ENCODE measurements around the gene SIAE. TPM values are rescaled to one million over a fixed set of nuclear protein-coding genes. Genes with fewer than 3 reads are reported as not detected.

Gene SIAE
- total RNA-seq, 1 donor from 2014 or later = 9.6 TPM

GRCh38 chr11:124622531-124623451, 50.7 kb downstream of the SIAE start, which contains the start of gene TBRG1:
Gene TBRG1, plus strand, starts transcription at chr11:124622864. Its CDS starts 220 bp downstream, at chr11:124623084.
- peak within 1 kb of the TSS; percentile 96 for H3K4me3 Mint-ChIP-seq (ENCODE audit: unreplicated experiment)
- H3K27ac Mint-ChIP-seq (ENCODE audit: unreplicated experiment) = peak within 1 kb of the TSS; percentile 99
- TF ChIP-seq CTCF (IDR thresholded peaks at IDR 0.05) = no peak
- peaks cover 18% of the 10 kb centered on the region for H3K27me3 Mint-ChIP-seq (ENCODE audit: low read depth)
- H3K36me3 Mint-ChIP-seq (ENCODE audit: low read depth) = peaks cover 8% of the 10 kb centered on the region
- peaks cover 24% of the 10 kb centered on the region for H3K4me1 Mint-ChIP-seq (ENCODE audit: low read depth)
- no peaks in the 10 kb centered on the region for H3K9me3 Mint-ChIP-seq (ENCODE audit: low read depth)
- peak; percentile 93 for DNase-seq (ENCODE audit: low spot score)

- Mint-ChIP-seq H3K27me3 (ENCODE audit: low read depth) (peaks cover 25% of the 10 kb centered on the region), H3K4me3 (ENCODE audit: unreplicated experiment) (no peak overlapping the region), H3K36me3 (ENCODE audit: low read depth) (no peaks in the 10 kb centered on the region), H3K4me1 (ENCODE audit: low read depth) (peaks cover 14% of the 10 kb centered on the region), H3K9me3 (ENCODE audit: low read depth) (no peaks in the 10 kb centered on the region), H3K27ac (ENCODE audit: unreplicated experiment) (no peak overlapping the region)
- no peak for TF ChIP-seq CTCF (IDR thresholded peaks at IDR 0.05)
- DNase-seq (ENCODE audit: low spot score) = no peak
Observed at GRCh38 chr11:124618863-124619262, 54.7 kb downstream of the SIAE start.

GRCh38 chr11:124612567-124613246, 60.8 kb downstream of the SIAE start:
- Mint-ChIP-seq H3K27ac (ENCODE audit: unreplicated experiment) (no peak overlapping the region), H3K9me3 (ENCODE audit: low read depth) (no peaks in the 10 kb centered on the region), H3K36me3 (ENCODE audit: low read depth) (no peaks in the 10 kb centered on the region), H3K4me1 (ENCODE audit: low read depth) (no peaks in the 10 kb centered on the region), H3K27me3 (ENCODE audit: low read depth) (peaks cover 18% of the 10 kb centered on the region), H3K4me3 (ENCODE audit: unreplicated experiment) (no peak overlapping the region)
- TF ChIP-seq CTCF (IDR thresholded peaks at IDR 0.05) = no peak
- no peak for DNase-seq (ENCODE audit: low spot score)

- peaks cover 15% of the 10 kb centered on the region for H3K27me3 Mint-ChIP-seq (ENCODE audit: low read depth)
- no peak for DNase-seq (ENCODE audit: low spot score)
- H3K9me3 Mint-ChIP-seq (ENCODE audit: low read depth) = no peaks in the 10 kb centered on the region
- H3K4me1 Mint-ChIP-seq (ENCODE audit: low read depth) = no peaks in the 10 kb centered on the region
- no peak overlapping the region for H3K27ac Mint-ChIP-seq (ENCODE audit: unreplicated experiment)
- H3K4me3 Mint-ChIP-seq (ENCODE audit: unreplicated experiment) = no peak overlapping the region
- no peak for TF ChIP-seq CTCF (IDR thresholded peaks at IDR 0.05)
- no peaks in the 10 kb centered on the region for H3K36me3 Mint-ChIP-seq (ENCODE audit: low read depth)
Observed at GRCh38 chr11:124612045-124612444, 61.5 kb downstream of the SIAE start.

GRCh38 chr11:124611064-124611463, 62.5 kb downstream of the SIAE start, which contains the start of gene PANX3:
Gene PANX3, plus strand, starts transcription at chr11:124611428. Its CDS starts 129 bp downstream, at chr11:124611557.
- Mint-ChIP-seq H3K27me3 (ENCODE audit: low read depth) (peaks cover 17% of the 10 kb centered on the region), H3K27ac (ENCODE audit: unreplicated experiment) (no peak within 1 kb of the TSS), H3K36me3 (ENCODE audit: low read depth) (no peaks in the 10 kb centered on the region), H3K9me3 (ENCODE audit: low read depth) (no peaks in the 10 kb centered on the region), H3K4me1 (ENCODE audit: low read depth) (no peaks in the 10 kb centered on the region), H3K4me3 (ENCODE audit: unreplicated experiment) (no peak within 1 kb of the TSS)
- no peak for TF ChIP-seq CTCF (IDR thresholded peaks at IDR 0.05)
- DNase-seq (ENCODE audit: low spot score) = no peak
